HL-60 (cell line): Measurements from ENCODE around the gene PJA1.

Source experiments
- POLR2AphosphoS5 ChIP-seq: IDR thresholded peaks from 2 replicates; pipeline ENCODE4 v1.6.1; 2012; ENCODE audit warnings: low read depth
- REST ChIP-seq: IDR thresholded peaks from 2 replicates; pipeline ENCODE4 v1.6.1; 2012; ENCODE audit warnings: low read depth; ENCODE audit not compliant: insufficient replicate concordance
- SPI1 ChIP-seq: IDR thresholded peaks from 2 replicates; pipeline ENCODE4 v1.6.1; 2012; ENCODE audit warnings: low read depth, mild to moderate bottlenecking, borderline replicate concordance
- TF ChIP-seq, protein P1 (sequence below): IDR thresholded peaks from one replicate; pipeline ENCODE4 v1.5.1; 2011; ENCODE audit warnings: low read length, control low read depth, inconsistent platforms; ENCODE audit not compliant: insufficient read depth

GRCh38 chrX:69152417-69152841 lies 12.8 kb downstream of the PJA1 start:
- TF ChIP-seq, protein P1, sequence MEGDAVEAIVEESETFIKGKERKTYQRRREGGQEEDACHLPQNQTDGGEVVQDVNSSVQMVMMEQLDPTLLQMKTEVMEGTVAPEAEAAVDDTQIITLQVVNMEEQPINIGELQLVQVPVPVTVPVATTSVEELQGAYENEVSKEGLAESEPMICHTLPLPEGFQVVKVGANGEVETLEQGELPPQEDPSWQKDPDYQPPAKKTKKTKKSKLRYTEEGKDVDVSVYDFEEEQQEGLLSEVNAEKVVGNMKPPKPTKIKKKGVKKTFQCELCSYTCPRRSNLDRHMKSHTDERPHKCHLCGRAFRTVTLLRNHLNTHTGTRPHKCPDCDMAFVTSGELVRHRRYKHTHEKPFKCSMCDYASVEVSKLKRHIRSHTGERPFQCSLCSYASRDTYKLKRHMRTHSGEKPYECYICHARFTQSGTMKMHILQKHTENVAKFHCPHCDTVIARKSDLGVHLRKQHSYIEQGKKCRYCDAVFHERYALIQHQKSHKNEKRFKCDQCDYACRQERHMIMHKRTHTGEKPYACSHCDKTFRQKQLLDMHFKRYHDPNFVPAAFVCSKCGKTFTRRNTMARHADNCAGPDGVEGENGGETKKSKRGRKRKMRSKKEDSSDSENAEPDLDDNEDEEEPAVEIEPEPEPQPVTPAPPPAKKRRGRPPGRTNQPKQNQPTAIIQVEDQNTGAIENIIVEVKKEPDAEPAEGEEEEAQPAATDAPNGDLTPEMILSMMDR, result no peak
- TF ChIP-seq REST (no peak), POLR2AphosphoS5 (no peak), SPI1 (no peak)
